ENCODE results near the gene PTPRS.
A peak's percentile ranks its signal among the peaks of the same experiment; 100 is the strongest.

The PTPRS gene

DNA sequence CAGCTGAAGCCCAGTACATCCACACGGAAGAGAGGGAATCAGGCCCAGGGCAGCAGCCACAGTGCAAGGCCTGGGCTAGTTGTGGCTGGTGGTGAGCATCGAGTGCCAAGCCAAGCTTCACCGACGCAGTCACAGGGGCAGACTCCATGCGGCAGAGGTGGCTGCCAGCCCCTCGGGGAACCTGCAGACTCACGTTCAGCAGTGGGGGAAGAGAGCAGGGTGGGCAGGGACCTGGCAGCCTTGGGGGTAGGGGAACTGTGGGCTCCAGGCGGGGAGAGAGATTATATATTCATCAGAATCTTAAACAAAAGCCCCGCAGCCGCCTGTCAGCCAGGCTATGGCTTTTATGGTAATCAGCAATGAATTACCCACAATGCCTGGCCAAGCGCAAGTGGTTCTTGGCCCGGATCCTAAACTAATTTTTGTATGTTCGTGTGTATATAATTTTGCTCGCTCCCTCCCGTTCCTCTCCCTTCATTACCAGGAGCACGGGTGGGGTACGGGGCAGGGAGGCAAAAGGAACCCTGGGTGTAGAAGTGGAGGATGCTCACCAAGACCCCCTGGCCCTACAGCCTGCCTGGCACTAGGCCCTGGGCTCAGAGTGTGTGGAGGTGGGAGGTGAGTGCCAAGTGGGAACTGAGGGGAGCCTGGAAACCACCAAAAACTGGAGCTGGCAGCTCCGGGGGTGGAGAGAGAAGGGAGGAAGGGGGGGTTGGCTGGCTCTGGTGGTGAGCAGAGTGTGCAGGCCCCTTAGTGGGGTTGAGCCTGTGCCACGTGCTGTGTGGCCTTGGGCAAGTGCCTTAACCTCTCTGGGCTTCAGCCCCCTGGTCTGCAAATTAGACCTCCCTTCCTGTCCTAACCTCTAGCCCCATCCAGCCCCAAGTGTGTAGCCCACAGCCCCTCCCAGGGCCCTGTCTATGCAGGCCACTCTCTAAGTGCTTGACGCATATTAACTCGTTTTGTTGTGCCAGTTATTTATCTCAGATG, 31.9 kb downstream of the PTPRS start:
- DNase-seq (ENCODE audit: low read depth): peak; percentile 55

DNA sequence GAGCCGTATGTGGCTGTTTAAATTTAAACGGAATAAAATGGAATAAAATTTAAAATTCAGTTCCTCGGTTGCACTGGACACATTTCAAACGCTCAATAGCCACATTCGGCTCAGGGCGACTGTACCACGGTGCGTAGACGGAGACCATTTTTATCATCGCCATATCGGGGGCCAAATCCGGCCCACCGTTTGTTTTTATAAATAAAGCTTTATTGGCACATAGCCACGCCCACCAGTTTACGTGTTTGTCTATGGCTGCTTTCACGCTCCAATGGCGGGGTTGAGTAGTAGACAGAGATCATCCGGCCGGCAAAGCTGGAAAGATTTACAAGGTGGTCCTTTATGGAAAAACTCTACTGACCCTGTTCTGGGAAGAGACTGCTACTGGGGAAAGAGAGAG, 33.0 kb downstream of the PTPRS start:
- no peak for DNase-seq (ENCODE audit: low read depth)

GRCh38 chr19:5305163-5305562, 35.4 kb downstream of the PTPRS start:
- no peak for DNase-seq (ENCODE audit: low read depth)

DNA sequence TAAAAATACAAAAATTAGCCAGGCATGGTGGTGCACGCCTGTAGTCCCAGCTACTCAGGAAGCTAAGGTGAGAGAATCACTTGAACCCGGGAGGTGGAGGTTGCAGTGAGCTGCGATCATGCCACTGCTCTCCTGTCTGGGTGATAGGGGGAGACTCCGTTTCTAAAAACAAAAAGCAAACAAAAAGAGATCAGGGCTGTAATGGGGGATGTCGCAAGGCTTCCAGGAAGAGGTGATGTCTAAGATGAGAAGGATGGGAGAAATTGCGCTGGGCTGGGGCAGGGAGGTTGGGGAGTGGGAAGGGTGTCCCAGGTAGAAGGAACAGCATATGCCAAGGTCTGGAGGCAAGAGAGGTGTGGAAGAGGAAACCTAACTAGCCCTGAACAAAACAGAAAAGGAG, 36.1 kb downstream of the PTPRS start:
- no peak for DNase-seq (ENCODE audit: low read depth)

GRCh38 chr19:5303208-5303607, 37.4 kb downstream of the PTPRS start:
- DNase-seq (ENCODE audit: low read depth): no peak

- DNase-seq (ENCODE audit: low read depth): no peak
Measured at GRCh38 chr19:5302396-5302795, 38.2 kb downstream of the PTPRS start.

- DNase-seq (ENCODE audit: low read depth): no peak
Measured at GRCh38 chr19:5299137-5299536, 41.5 kb downstream of the PTPRS start.

- DNase-seq (ENCODE audit: low read depth): no peak
Measured at GRCh38 chr19:5298471-5298901, 42.1 kb downstream of the PTPRS start.

- no peak for DNase-seq (ENCODE audit: low read depth)
Measured at GRCh38 chr19:5297272-5297669, 43.3 kb downstream of the PTPRS start.

DNA sequence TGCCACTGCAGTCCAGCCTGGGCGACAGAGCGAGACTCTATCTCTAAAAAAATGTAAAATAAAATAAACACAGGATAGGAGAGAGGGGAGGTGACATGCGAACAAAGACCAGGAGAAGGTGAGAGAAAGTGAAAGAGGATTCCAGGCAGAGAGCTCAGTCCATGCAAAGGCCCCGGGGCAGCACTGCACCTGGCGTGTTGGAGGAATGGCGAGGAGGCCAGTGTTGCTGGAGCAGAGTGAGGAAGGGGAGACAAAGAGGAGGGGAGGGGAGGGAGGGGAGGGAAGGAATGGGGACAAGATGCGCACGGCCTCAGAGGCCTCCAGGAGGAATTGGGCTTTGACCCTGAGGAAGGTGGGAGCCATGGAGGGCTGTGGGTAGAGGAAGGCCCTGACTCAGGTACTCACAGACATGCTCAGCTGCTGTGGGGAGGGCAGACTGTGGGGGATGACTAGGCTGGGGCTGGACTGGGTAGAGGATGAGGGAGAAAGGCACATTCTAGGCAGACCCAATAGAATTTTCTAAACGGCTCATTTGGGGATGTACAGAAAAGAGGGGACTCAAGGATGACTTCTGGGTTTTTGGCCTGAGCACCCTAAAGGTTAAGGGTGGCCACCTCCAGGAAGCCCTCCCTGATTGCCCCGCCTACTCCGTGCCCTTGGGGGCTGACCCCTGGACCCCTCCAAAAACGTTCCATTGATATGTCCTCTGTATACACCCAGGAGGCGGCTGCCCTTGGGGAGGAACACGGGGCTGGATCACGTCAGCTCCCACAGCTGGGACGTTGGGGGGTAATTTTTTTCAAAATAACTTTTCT, 43.9 kb downstream of the PTPRS start:
- DNase-seq (ENCODE audit: low read depth): no peak

- no peak for DNase-seq (ENCODE audit: low read depth)
Measured at GRCh38 chr19:5296021-5296420, 44.6 kb downstream of the PTPRS start.

DNA sequence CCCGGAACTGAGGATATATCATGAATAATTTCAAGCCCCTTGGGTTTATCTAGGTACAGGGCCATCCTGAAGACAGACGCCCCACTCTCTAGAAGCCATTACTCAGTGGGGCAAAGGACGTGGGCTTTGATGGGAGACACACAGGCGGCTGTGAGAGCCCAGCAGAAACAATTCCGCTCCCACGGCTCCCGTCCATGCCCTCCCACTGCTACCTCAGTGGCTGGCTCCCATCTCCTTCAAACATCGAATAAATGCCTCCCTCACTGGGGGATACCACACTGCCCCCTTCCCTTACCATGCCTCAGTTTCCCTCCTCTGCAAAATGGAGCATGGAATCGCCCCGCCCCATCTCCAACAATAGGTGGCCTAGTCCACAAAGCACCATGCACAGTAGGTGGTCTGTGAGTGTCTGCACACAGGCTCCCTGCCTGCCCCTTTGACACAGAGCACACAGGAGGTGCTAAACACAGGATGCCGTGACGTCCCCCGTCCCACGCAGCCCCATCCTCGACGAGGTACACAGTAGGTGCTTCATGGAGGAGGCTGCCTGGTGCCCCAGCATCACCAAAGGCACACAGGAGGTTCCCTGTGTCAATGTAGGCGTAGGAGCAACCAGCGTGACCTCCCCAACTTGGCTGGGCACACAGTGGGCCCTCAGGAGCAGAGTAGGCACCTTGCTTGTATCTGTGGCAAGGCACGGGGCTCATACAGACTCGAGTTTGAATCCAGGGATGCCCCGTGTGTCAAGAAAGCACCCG, 46.0 kb downstream of the PTPRS start:
- no peak for DNase-seq (ENCODE audit: low read depth)

GRCh38 chr19:5293612-5294378, 46.8 kb downstream of the PTPRS start:
- no peak for DNase-seq (ENCODE audit: low read depth)

DNA sequence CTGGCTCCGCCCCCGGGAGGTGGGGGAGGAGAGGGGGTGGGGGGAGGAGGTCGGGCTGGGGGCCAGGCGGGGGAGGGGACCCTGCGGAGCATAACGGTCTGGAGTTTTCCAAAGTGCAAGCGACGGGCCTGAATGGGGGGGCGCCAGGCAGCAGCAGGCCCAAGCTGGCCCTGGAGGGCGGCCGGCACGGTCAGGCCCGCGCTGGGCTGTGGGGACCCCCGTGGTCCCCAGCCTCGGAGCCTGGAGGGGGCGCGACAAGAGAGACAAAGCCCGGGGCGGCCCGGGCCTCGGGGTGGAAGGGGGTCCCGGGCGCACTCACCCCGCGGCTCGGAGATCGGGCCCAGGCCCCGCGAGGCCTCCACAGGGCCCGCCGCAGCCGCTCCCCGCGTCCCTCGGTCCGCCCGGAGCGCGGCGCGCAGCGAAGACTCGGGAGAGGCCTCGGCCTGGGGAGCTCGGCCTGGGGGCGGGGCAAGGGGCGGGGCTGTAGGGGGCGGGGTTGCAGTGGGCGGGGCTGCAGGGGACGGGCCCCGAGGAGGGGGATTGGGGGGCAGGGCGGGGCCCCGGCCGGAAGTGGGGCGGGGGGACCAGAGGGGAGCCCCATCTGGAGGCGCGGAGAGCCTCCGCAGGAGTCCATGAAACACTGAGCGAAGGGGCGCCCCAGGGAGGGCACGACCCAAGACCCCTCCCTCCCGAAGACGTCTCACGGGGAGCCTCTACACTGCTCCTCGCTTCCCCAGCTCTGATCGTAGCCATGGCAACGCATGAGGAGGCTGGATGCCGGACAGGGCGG, 47.6 kb downstream of the PTPRS start:
- peak; percentile 18 for DNase-seq (ENCODE audit: low read depth)

- DNase-seq (ENCODE audit: low read depth): no peak
Measured at GRCh38 chr19:5292453-5292821, 48.2 kb downstream of the PTPRS start.

DNA sequence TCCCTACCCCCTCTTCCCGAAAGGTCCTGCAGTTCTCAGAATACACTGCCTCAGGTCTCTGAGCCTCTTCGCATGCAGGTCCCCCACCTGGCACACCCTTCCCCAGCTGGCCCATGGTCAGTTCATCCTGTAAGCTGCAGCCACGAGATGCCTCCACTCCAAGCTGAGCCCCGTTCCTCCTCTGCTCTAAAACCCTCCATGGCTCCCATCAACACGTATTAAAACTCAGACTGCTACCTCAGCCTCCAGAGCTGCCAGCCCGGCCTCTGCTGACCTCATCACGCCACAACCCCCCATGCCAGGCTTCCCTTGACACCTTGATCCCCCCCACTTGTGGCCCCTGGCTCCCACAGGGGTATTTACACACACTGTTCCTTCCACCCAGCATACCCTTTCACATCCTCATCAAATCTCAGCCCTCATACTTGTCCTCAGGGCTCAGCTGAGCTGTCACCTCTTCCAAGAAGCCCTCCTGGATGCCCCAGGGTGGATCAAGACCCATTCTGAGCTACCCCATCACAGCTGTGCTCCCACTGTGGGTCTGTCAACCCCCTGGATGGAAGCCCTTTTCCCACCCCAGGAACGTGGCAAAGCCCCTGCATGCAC, 48.9 kb downstream of the PTPRS start:
- DNase-seq (ENCODE audit: low read depth): no peak

All from non-pigmented ciliary epithelial cell (primary cell).